ENCODE results near the gene PRKN.

PRKN gene

DNA sequence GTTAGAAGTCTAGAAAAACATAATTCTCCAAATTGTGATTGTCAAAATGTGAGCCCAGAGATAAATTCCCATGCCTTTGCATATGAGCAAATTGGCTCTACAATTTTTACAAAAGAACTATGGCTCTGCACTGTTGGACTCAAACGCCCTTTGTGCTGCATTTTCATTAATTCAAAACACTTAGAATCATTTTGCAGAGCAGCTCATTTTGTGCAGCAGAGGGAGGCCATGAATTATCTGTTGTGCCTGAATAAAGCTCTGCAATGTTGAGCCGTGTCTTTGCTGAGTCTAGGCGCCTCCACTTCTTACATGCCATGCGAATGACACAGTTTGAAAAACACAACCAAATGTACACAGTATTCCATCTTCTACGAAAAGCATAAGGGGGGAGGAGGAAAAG is 230.2 kb downstream of the PRKN start:
- no peaks in the 10 kb centered on the region for H3K4me1 ChIP-seq (ENCODE audit: control insufficient read depth, insufficient read depth, low read length)
- no peaks in the 10 kb centered on the region for H3K36me3 ChIP-seq (ENCODE audit: control insufficient read depth in 2 of 2, insufficient read depth in 2 of 2, low read length in 2 of 2)
- H3K9ac ChIP-seq (ENCODE audit: low read length in 2 of 2), result no peak overlapping the region
- H3K27me3 ChIP-seq (ENCODE audit: control insufficient read depth in 1 of 2, insufficient read depth in 2 of 2, low read length in 2 of 2), result no peaks in the 10 kb centered on the region
- no peak overlapping the region for H3K4me3 ChIP-seq (ENCODE audit: low read length in 2 of 2)
- H3K9me3 ChIP-seq (ENCODE audit: control insufficient read depth in 2 of 2, low read length in 2 of 2), result no peaks in the 10 kb centered on the region
- H3K27ac ChIP-seq (ENCODE audit: low read length), result no peak overlapping the region

DNA sequence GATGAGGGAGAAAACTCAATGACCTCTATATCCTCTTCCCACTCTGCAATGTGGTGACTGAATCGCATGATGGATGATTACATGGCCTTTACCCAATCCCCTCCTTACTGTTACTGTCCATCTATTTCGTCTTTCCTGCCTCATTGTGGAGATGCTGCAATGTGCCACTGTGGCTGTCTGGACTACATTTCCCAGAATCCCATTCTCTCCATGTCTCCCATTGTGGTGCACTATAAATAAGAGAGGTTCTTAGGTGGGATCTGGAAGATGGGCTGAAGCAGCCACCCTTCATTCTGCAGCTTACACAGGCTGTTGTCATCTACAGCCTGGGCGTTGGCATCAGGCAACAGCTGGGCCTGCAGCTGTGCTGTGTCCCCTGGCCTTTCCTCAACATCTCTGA is 233.6 kb downstream of the PRKN start:
- H3K9me3 ChIP-seq (ENCODE audit: control insufficient read depth in 2 of 2, low read length in 2 of 2), result no peaks in the 10 kb centered on the region
- H3K9ac ChIP-seq (ENCODE audit: low read length in 2 of 2), result no peak overlapping the region
- no peaks in the 10 kb centered on the region for H3K36me3 ChIP-seq (ENCODE audit: control insufficient read depth in 2 of 2, insufficient read depth in 2 of 2, low read length in 2 of 2)
- H3K27me3 ChIP-seq (ENCODE audit: control insufficient read depth in 1 of 2, insufficient read depth in 2 of 2, low read length in 2 of 2), result no peaks in the 10 kb centered on the region
- H3K4me1 ChIP-seq (ENCODE audit: control insufficient read depth, insufficient read depth, low read length), result no peaks in the 10 kb centered on the region
- H3K4me3 ChIP-seq (ENCODE audit: low read length in 2 of 2), result no peak overlapping the region
- H3K27ac ChIP-seq (ENCODE audit: low read length), result no peak overlapping the region

DNA sequence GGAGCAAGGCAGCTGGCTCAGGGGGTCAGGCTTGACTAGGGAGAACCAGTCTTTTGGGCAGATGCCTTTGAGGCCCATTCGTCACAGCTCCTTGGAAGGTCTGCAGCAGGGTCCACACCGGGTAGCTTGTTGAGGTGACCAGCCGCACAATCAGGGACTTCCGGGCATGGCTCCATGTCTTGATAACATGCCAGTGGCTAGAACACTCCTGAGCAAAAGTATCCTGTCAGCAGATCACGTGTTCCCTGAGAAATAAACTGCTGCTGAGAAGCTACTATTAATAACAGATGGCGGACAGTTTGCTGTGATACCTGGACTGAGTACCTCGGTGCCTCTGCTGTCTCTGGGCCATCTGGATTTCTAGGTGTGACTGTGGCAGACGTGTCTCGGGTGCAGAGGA is 235.9 kb downstream of the PRKN start:
- Histone ChIP-seq H3K9ac (ENCODE audit: low read length in 2 of 2) (no peak overlapping the region), H3K4me1 (ENCODE audit: control insufficient read depth, insufficient read depth, low read length) (no peaks in the 10 kb centered on the region), H3K27ac (ENCODE audit: low read length) (no peak overlapping the region), H3K36me3 (ENCODE audit: control insufficient read depth in 2 of 2, insufficient read depth in 2 of 2, low read length in 2 of 2) (no peaks in the 10 kb centered on the region), H3K27me3 (ENCODE audit: control insufficient read depth in 1 of 2, insufficient read depth in 2 of 2, low read length in 2 of 2) (no peaks in the 10 kb centered on the region), H3K9me3 (ENCODE audit: control insufficient read depth in 2 of 2, low read length in 2 of 2) (no peaks in the 10 kb centered on the region), H3K4me3 (ENCODE audit: low read length in 2 of 2) (no peak overlapping the region)

DNA sequence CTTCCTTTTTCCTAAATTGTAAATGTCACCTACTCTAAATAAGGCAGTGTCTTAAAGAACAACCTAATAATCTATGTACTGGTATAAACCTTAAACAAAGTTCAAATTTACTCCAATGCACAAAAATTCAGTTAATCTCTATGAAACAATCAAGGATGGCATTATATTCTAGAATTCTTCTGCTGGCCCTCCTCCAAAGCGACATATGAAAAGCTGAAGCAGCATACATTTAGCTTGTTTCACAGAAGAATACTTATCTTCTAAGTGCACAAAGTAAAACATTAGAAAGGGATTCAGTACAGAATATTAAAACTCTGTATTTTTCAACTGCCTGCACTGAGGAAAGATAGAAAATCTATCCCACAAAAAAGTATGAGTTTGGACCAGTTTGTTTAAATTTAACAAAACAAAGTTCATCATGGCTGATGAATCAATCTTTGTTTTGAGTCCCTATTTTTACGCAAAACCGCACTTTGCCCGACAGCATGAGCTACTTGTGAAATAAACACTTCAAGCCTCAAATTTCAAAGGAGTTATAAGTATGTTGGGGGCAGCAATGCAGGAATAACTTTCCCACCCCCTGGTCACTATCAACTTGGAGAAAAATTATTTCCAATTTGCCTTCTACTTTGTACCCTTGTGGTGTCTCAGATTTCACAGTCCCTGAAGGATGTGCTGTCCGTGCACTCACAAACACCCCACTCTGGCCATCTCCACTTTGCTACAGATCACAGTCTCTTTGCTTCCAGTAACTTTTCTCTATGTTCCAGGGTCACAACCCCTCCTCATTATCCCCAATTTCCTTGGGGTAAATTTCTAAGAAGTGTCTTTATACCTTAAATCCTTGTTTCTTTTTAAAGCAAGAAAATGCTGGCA is 238.2 kb downstream of the PRKN start:
- Histone ChIP-seq H3K27ac (ENCODE audit: low read length) (no peak overlapping the region), H3K9me3 (ENCODE audit: control insufficient read depth in 2 of 2, low read length in 2 of 2) (no peaks in the 10 kb centered on the region), H3K4me3 (ENCODE audit: low read length in 2 of 2) (no peak overlapping the region), H3K36me3 (ENCODE audit: control insufficient read depth in 2 of 2, insufficient read depth in 2 of 2, low read length in 2 of 2) (no peaks in the 10 kb centered on the region), H3K9ac (ENCODE audit: low read length in 2 of 2) (no peak overlapping the region), H3K4me1 (ENCODE audit: control insufficient read depth, insufficient read depth, low read length) (no peaks in the 10 kb centered on the region), H3K27me3 (ENCODE audit: control insufficient read depth in 1 of 2, insufficient read depth in 2 of 2, low read length in 2 of 2) (no peaks in the 10 kb centered on the region)

DNA sequence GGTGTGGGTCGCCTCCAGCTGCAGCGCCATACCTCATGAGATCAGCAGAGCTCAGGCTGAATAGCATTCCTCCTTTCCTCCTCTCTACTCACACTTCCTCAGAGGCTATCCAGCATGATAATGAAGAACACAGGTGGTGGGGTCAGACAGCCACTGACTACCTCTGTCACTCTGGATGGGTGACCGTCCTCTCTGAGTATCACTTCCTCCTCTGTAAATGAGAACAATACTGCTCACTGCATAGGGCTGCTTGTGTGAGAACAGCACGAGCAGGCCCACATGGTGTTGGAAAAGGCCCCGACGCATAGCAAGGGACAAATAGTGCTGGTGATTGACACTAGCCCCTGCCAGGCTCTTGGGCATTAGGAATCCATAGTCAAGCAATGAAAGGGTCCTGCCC is 239.1 kb downstream of the PRKN start:
- no peak overlapping the region for H3K27ac ChIP-seq (ENCODE audit: low read length)
- no peaks in the 10 kb centered on the region for H3K36me3 ChIP-seq (ENCODE audit: control insufficient read depth in 2 of 2, insufficient read depth in 2 of 2, low read length in 2 of 2)
- H3K9ac ChIP-seq (ENCODE audit: low read length in 2 of 2), result no peak overlapping the region
- H3K27me3 ChIP-seq (ENCODE audit: control insufficient read depth in 1 of 2, insufficient read depth in 2 of 2, low read length in 2 of 2), result no peaks in the 10 kb centered on the region
- no peak overlapping the region for H3K4me3 ChIP-seq (ENCODE audit: low read length in 2 of 2)
- H3K9me3 ChIP-seq (ENCODE audit: control insufficient read depth in 2 of 2, low read length in 2 of 2), result no peaks in the 10 kb centered on the region
- no peaks in the 10 kb centered on the region for H3K4me1 ChIP-seq (ENCODE audit: control insufficient read depth, insufficient read depth, low read length)

DNA sequence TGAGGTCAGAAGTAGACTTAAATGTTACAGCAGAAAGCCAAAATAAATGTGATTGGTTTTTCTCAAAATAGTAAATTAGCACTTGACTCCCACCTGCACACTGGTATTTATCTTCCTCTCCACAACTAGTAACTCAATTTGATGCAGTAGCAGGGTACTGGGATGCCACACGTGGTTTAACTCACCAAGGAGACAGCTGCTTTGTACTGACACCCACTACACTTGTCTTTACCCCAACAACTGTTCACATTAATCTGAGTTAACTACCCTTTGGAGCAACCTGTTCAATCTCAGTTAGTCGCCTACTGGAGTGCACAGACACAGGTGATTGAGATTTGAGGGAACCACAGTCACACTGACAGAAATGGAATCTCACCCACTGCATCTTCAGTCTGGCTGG is 242.1 kb downstream of the PRKN start:
- Histone ChIP-seq H3K9ac (ENCODE audit: low read length in 2 of 2) (peak overlapping the region in 1 of 2 donors; percentile 13), H3K9me3 (ENCODE audit: control insufficient read depth in 2 of 2, low read length in 2 of 2) (no peaks in the 10 kb centered on the region), H3K4me1 (ENCODE audit: control insufficient read depth, insufficient read depth, low read length) (no peaks in the 10 kb centered on the region), H3K36me3 (ENCODE audit: control insufficient read depth in 2 of 2, insufficient read depth in 2 of 2, low read length in 2 of 2) (no peaks in the 10 kb centered on the region), H3K4me3 (ENCODE audit: low read length in 2 of 2) (peak overlapping the region; percentile 3 to 64), H3K27ac (ENCODE audit: low read length) (no peak overlapping the region), H3K27me3 (ENCODE audit: control insufficient read depth in 1 of 2, insufficient read depth in 2 of 2, low read length in 2 of 2) (no peaks in the 10 kb centered on the region)

DNA sequence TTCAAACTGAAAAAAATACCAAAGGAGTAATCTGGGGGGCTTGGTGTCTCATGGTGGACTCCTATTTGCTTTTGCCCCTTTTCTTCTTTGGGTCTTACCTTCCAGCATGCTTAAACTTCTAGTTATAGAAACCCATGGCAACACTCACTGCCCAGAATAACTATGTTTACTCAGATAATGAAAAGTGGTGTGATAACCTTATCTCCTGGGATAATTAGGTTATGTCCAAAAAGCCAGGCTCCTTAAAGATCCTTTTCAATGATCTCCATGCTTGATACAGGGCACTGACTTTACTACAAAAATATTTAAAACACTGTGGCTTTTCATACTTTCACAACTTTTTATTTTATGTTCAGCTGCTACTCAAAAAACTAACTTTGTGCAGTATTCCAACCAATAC is 245.6 kb downstream of the PRKN start:
- Histone ChIP-seq H3K4me3 (ENCODE audit: low read length in 2 of 2) (no peak overlapping the region), H3K9me3 (ENCODE audit: control insufficient read depth in 2 of 2, low read length in 2 of 2) (no peaks in the 10 kb centered on the region), H3K27me3 (ENCODE audit: control insufficient read depth in 1 of 2, insufficient read depth in 2 of 2, low read length in 2 of 2) (no peaks in the 10 kb centered on the region), H3K4me1 (ENCODE audit: control insufficient read depth, insufficient read depth, low read length) (no peaks in the 10 kb centered on the region), H3K9ac (ENCODE audit: low read length in 2 of 2) (no peak overlapping the region), H3K27ac (ENCODE audit: low read length) (no peak overlapping the region), H3K36me3 (ENCODE audit: control insufficient read depth in 2 of 2, insufficient read depth in 2 of 2, low read length in 2 of 2) (no peaks in the 10 kb centered on the region)

DNA sequence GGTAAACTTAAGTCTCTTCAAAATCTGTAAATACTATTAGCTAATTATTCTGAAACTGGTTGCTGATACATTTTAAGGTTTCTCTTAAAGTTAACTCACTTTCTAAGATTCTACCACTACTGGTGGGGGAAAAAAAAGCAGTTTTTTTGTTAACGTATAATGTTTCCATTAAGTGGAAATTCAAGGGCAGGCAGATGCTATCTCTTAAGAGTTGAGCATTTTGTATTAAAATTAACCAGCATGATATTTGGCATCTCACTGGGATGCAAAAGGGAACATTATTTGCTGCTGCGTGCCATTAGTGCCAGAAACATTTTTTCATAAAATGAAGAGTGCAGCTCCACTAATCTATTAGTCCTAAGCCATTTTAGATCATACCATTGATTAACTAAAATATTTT is 246.2 kb downstream of the PRKN start:
- no peaks in the 10 kb centered on the region for H3K27me3 ChIP-seq (ENCODE audit: control insufficient read depth in 1 of 2, insufficient read depth in 2 of 2, low read length in 2 of 2)
- no peaks in the 10 kb centered on the region for H3K36me3 ChIP-seq (ENCODE audit: control insufficient read depth in 2 of 2, insufficient read depth in 2 of 2, low read length in 2 of 2)
- H3K9ac ChIP-seq (ENCODE audit: low read length in 2 of 2), result no peak overlapping the region
- H3K9me3 ChIP-seq (ENCODE audit: control insufficient read depth in 2 of 2, low read length in 2 of 2), result no peaks in the 10 kb centered on the region
- H3K4me3 ChIP-seq (ENCODE audit: low read length in 2 of 2), result no peak overlapping the region
- no peaks in the 10 kb centered on the region for H3K4me1 ChIP-seq (ENCODE audit: control insufficient read depth, insufficient read depth, low read length)
- H3K27ac ChIP-seq (ENCODE audit: low read length), result no peak overlapping the region

DNA sequence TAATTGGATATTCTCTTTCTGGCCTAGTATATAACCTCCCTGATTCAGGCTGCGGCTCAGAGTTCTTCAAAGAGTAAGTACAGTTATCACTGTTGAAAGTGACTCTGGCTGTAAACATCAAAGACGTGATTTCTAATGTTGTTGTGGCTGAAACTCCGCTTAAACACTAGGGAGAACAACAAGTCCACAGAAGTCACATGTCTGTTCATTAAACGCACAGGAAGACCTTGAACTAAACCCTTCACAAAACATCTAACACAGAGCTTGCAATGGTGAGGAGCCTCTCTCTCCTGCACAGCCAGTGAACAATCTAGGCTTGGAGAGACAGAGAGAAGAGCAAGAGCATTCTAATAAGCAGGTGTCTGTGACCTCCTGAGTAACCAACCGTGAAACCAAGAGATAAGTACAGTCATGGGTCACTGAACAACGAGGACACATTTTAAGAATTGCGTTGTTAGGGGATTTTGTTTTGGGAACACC is 249.3 kb downstream of the PRKN start:
- no peaks in the 10 kb centered on the region for H3K4me1 ChIP-seq (ENCODE audit: control insufficient read depth, insufficient read depth, low read length)
- no peaks in the 10 kb centered on the region for H3K9me3 ChIP-seq (ENCODE audit: control insufficient read depth in 2 of 2, low read length in 2 of 2)
- no peak overlapping the region for H3K4me3 ChIP-seq (ENCODE audit: low read length in 2 of 2)
- no peak overlapping the region for H3K27ac ChIP-seq (ENCODE audit: low read length)
- no peaks in the 10 kb centered on the region for H3K36me3 ChIP-seq (ENCODE audit: control insufficient read depth in 2 of 2, insufficient read depth in 2 of 2, low read length in 2 of 2)
- H3K9ac ChIP-seq (ENCODE audit: low read length in 2 of 2), result no peak overlapping the region
- H3K27me3 ChIP-seq (ENCODE audit: control insufficient read depth in 1 of 2, insufficient read depth in 2 of 2, low read length in 2 of 2), result no peaks in the 10 kb centered on the region

DNA sequence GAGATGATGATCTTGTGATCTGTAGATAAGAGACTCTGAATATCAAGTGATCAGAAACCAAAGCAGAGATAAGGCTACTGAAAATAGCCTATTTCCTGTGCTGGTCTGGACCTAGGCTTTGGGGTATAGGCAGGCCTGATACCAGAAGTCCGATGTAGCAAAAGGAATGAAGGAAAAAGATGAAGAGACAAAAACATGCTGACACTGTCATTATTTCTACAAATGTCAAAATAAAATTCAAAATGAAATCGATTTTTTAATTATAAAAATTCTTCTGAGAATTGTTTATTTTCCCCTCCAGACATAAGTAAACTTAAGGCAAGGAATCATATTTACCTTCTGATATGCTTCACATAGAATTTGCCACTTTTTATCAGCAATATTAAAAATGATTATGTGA is 252.8 kb downstream of the PRKN start:
- Histone ChIP-seq H3K4me3 (ENCODE audit: low read length in 2 of 2) (no peak overlapping the region), H3K9ac (ENCODE audit: low read length in 2 of 2) (no peak overlapping the region), H3K4me1 (ENCODE audit: control insufficient read depth, insufficient read depth, low read length) (no peaks in the 10 kb centered on the region), H3K9me3 (ENCODE audit: control insufficient read depth in 2 of 2, low read length in 2 of 2) (no peaks in the 10 kb centered on the region), H3K27ac (ENCODE audit: low read length) (no peak overlapping the region), H3K27me3 (ENCODE audit: control insufficient read depth in 1 of 2, insufficient read depth in 2 of 2, low read length in 2 of 2) (no peaks in the 10 kb centered on the region), H3K36me3 (ENCODE audit: control insufficient read depth in 2 of 2, insufficient read depth in 2 of 2, low read length in 2 of 2) (no peaks in the 10 kb centered on the region)

DNA sequence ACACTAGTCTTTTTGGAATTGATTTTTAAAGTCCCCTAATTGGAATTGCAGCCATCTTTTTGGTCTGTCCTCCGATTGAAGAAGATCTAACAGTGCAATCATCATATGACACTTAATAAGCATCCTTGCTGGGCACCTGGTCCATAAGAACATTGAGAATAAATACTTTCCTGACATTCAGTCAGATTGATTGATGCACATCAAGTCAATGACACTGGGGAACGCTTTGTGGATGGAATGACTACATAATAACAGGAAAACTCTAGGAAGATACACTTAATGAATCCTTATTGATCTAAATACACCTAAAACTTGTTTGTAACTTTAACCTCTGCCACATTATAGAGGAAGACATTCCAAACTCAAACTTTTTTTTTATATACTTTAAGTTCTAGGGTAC is 255.7 kb downstream of the PRKN start:
- H3K27me3 ChIP-seq (ENCODE audit: control insufficient read depth in 1 of 2, insufficient read depth in 2 of 2, low read length in 2 of 2), result no peaks in the 10 kb centered on the region
- no peak overlapping the region for H3K9ac ChIP-seq (ENCODE audit: low read length in 2 of 2)
- H3K4me3 ChIP-seq (ENCODE audit: low read length in 2 of 2), result no peak overlapping the region
- no peak overlapping the region for H3K27ac ChIP-seq (ENCODE audit: low read length)
- no peaks in the 10 kb centered on the region for H3K4me1 ChIP-seq (ENCODE audit: control insufficient read depth, insufficient read depth, low read length)
- H3K9me3 ChIP-seq (ENCODE audit: control insufficient read depth in 2 of 2, low read length in 2 of 2), result no peaks in the 10 kb centered on the region
- H3K36me3 ChIP-seq (ENCODE audit: control insufficient read depth in 2 of 2, insufficient read depth in 2 of 2, low read length in 2 of 2), result no peaks in the 10 kb centered on the region
